Calu3 (cell line): ENCODE measurements around the gene IL15. TPM values are rescaled to one million over a fixed set of nuclear protein-coding genes. Genes with fewer than 3 reads are reported as not detected.
A peak's percentile ranks its signal among the peaks of the same experiment; 100 is the strongest.
"Not testable (repeated sequence)": the region's sequence is repeated elsewhere in the genome, so short reads cannot be mapped to it uniquely, and the experiment has no call there.

Experiments
- BruUV-seq: library from RNA; stranded (reverse); fragments of 400-500 nt; replicated peaks from 2 replicates; lab custom pipeline; 2021; lab: Mats Ljungman, UMichigan
- CTCF ChIA-PET: fragments of 300-600 bp; sonication (Branson Sonifier 250); formaldehyde crosslinking; loops from one replicate; lab custom pipeline; 2022; ENCODE audit warnings: antibody characterized with exemption; lab: Charles Lee
- DNase-seq: peaks from one replicate; pipeline ENCODE4 v3.0.0; 2022
- H3K27ac Mint-ChIP-seq: one replicate; pipeline ENCODE4 v1.8.0; 2022; ENCODE audit warnings: mixed read lengths; ENCODE audit not compliant: unreplicated experiment
- H3K27me3 Mint-ChIP-seq: one replicate; pipeline ENCODE4 v1.8.0; 2022; ENCODE audit warnings: mixed read lengths; ENCODE audit not compliant: unreplicated experiment
- H3K36me3 Mint-ChIP-seq: one replicate; pipeline ENCODE4 v1.8.0; 2022; ENCODE audit warnings: mild to moderate bottlenecking, moderate library complexity, mixed read lengths; ENCODE audit not compliant: insufficient read depth, unreplicated experiment
- H3K4me1 Mint-ChIP-seq: one replicate; pipeline ENCODE4 v1.8.0; 2022; ENCODE audit warnings: mild to moderate bottlenecking, low read depth, mixed read lengths; ENCODE audit not compliant: unreplicated experiment
- H3K4me3 Mint-ChIP-seq: one replicate; pipeline ENCODE4 v1.8.0; 2022; ENCODE audit warnings: mild to moderate bottlenecking, low read depth, moderate library complexity, mixed read lengths; ENCODE audit not compliant: unreplicated experiment
- H3K9me3 Mint-ChIP-seq: one replicate; pipeline ENCODE4 v1.8.0; 2022; ENCODE audit warnings: low read depth, mixed read lengths; ENCODE audit not compliant: unreplicated experiment
- intact Hi-C: fragments of 100-400 bp; cut with micrococcal nuclease; formaldehyde crosslinking; loops from one replicate; pipeline ENCODE4 v1.10.0; 2022; ENCODE audit not compliant: unreplicated experiment
- total RNA-seq: library from RNA; stranded (reverse); gene quantifications from 2 replicates; pipeline ENCODE4 v1.2.3, GENCODE V29; 2022
- TF ChIP-seq, protein P1 (sequence below): fragments of 200-600 bp; IDR thresholded peaks from one replicate; pipeline ENCODE4 v1.8.0; 2022; ENCODE audit warnings: antibody characterized with exemption; ENCODE audit not compliant: unreplicated experiment

The IL15 gene
- total RNA-seq, 1 experiment from 2014 or later: 4.6 TPM

DNA sequence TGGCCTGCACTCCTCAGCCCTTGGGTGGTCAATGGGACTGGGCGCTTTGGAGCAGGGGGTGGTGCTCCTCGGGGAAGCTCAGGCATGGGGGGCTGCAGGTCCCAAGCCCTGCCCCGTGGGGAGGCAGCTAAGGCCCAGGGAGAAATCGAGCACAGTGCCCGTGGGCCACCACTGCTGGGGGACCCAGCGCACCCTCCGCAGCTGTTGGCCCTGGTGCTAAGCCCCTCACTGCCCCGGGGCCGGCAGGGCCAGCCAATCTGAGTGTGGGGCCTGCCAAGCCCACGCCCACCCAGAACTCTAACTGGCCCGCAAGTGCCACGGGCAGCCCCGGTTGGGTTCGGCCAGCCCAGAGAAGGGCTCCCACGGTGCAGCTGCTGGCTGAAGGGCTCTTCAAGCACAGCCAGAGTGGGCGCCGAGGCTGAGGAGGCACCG, 30.9 kb upstream of the IL15 start:
- no TSS peak for BruUV-seq
- Mint-ChIP-seq H3K4me1 (peaks cover 9% of the 10 kb centered on the region), H3K27me3 (no peaks in the 10 kb centered on the region), H3K4me3 (no peak overlapping the region), H3K27ac (no peak overlapping the region), H3K36me3 (no peaks in the 10 kb centered on the region), H3K9me3 (no peaks in the 10 kb centered on the region)
- DNase-seq: no peak
- intact Hi-C loops: no loop called here
- TF ChIP-seq, protein P1, sequence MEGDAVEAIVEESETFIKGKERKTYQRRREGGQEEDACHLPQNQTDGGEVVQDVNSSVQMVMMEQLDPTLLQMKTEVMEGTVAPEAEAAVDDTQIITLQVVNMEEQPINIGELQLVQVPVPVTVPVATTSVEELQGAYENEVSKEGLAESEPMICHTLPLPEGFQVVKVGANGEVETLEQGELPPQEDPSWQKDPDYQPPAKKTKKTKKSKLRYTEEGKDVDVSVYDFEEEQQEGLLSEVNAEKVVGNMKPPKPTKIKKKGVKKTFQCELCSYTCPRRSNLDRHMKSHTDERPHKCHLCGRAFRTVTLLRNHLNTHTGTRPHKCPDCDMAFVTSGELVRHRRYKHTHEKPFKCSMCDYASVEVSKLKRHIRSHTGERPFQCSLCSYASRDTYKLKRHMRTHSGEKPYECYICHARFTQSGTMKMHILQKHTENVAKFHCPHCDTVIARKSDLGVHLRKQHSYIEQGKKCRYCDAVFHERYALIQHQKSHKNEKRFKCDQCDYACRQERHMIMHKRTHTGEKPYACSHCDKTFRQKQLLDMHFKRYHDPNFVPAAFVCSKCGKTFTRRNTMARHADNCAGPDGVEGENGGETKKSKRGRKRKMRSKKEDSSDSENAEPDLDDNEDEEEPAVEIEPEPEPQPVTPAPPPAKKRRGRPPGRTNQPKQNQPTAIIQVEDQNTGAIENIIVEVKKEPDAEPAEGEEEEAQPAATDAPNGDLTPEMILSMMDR: no peak
- CTCF ChIA-PET: no interaction called here

DNA sequence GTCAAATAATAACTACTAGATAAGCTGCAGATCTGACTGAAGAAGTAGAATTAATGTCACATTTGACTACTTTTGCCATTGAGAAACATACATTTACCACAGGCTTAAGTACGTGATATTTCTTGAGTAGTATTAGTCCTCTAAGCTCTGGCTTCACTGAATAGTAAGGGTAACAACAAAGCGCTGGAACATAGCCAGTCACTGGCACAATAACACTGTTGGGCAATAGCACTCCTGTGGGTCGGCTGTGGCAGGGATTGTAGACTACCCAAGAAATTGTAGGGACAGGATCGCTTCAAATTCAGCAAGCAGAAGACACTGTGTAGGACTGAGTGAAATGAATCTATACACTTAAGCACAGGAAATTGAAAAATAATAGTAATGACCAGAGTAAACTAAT, 27.1 kb upstream of the IL15 start:
- H3K27me3 Mint-ChIP-seq: no peaks in the 10 kb centered on the region
- no peaks in the 10 kb centered on the region for H3K9me3 Mint-ChIP-seq
- CTCF ChIA-PET: interaction anchor here (0.6 to 1.3 kb wide), 3 partner anchors 234 to 383 kb away, joined by 3 to 5 read pairs (median 3); no protein-coding TSS in a partner anchor
- TF ChIP-seq, protein P1: no peak
- no peak overlapping the region for H3K27ac Mint-ChIP-seq
- intact Hi-C loops: no loop called here
- no peaks in the 10 kb centered on the region for H3K36me3 Mint-ChIP-seq
- no peak overlapping the region for H3K4me3 Mint-ChIP-seq
- peaks cover 9% of the 10 kb centered on the region for H3K4me1 Mint-ChIP-seq
- no TSS peak for BruUV-seq
- peak; percentile 40 for DNase-seq

DNA sequence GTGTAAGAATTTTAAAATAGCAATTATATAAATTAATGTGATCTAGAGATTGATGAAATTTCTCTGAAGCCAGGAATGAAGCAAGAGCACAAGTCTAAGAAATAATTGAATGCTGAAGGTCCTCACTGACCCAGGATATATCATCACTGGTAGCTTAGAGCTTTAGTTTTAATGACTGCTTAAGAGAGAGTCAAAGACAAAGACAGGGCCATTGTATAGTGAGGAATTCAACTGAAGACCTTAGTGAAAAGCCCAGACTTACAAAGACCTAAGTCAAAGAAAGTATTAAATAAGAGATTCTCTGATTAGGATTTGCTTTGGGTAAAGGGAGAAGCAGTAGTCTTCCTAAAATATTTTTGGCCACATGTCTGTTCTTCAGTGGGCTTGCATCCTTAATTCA, 26.0 kb upstream of the IL15 start:
- H3K27me3 Mint-ChIP-seq: no peaks in the 10 kb centered on the region
- intact Hi-C loops: no loop called here
- no peak overlapping the region for H3K27ac Mint-ChIP-seq
- DNase-seq: no peak
- no peaks in the 10 kb centered on the region for H3K36me3 Mint-ChIP-seq
- TF ChIP-seq, protein P1: no peak
- H3K4me3 Mint-ChIP-seq: no peak overlapping the region
- H3K9me3 Mint-ChIP-seq: no peaks in the 10 kb centered on the region
- H3K4me1 Mint-ChIP-seq: peaks cover 9% of the 10 kb centered on the region
- BruUV-seq: no TSS peak
- CTCF ChIA-PET: no interaction called here

DNA sequence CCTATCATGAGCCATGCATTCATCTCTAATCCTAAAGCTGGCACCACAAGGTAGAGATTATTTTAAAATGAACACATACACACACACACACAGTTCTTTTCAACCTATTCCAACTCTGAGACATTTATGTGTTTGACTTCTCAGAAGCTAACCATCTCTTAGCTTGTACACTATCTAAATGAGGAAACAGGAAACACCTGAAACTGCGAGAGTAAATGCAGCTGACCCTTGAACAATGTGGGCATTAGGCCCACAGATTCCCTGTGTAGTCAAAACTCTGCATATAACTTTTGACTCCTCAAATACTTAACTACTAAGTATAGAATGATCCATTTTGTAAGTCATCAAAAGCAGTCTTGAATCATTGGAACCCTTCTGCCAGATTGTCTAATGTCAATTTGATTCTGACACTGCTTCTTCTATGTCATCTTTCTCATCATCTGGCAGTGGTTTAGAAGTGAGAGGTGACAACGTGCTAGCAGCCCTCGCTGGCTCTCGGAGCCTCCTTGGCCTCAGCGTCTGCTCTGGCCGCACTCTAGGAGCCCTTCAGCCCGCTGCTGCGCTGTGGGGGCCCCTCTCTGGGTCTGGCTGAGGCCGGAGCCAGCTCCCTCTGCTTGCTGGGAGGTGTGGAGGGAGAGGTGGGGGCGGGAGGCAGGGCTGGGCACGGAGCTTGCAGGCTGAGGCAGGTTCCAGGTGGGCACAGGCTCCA, 21.4 kb upstream of the IL15 start:
- H3K36me3 Mint-ChIP-seq: no peaks in the 10 kb centered on the region
- CTCF ChIA-PET: interaction anchor here (0.7 kb wide), 1 partner anchor 468 kb away, joined by 3 read pairs; no protein-coding TSS in a partner anchor

DNA sequence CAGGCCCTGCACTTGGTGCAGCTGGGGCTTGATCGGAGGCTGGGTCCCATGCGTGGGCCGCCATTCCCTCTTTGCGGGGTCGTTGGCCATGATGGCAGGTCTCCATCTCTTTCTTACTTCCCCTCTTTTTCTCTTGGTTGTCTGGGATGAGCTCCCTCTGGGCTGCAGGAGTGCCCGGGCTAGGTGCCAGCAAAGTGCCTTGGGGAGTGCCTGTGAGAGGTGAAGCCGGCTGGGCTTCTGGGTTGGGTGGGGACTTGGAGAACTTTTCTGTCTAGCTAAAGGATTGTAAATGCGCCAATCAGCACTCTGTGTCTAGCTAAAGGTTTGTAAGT, 20.8 kb upstream of the IL15 start:
- H3K4me1 Mint-ChIP-seq, BruUV-seq, H3K4me3 Mint-ChIP-seq, H3K27ac Mint-ChIP-seq, intact Hi-C loops, DNase-seq, H3K9me3 Mint-ChIP-seq, H3K27me3 Mint-ChIP-seq, H3K36me3 Mint-ChIP-seq, CTCF ChIA-PET: not testable (repeated sequence)

More for the DNA sequence above, 21.4 kb upstream of the IL15 start:
- TF ChIP-seq, protein P1: no peak
- intact Hi-C loops: no loop called here
- H3K4me1 Mint-ChIP-seq: no peaks in the 10 kb centered on the region
- H3K4me3 Mint-ChIP-seq: no peak overlapping the region
- no peak overlapping the region for H3K27ac Mint-ChIP-seq
- H3K27me3 Mint-ChIP-seq: no peaks in the 10 kb centered on the region
- no TSS peak for BruUV-seq
- H3K9me3 Mint-ChIP-seq: peaks cover 3% of the 10 kb centered on the region
- DNase-seq: no peak
